Islet precursor cell (in vitro differentiated cells): Measurements from ENCODE around the gene TMEM258.

Experiments used
- DNase-seq: peaks from one replicate; pipeline ENCODE4 v3.0.0-alpha.2; 2018

Gene TMEM258

GRCh38 chr11:61754534-61755482 is 37.6 kb downstream of the TMEM258 start:
- DNase-seq: peak; percentile 93

GRCh38 chr11:61753672-61754071 is 38.7 kb downstream of the TMEM258 start:
- DNase-seq: no peak

- no peak for DNase-seq
These were observed 39.4 kb downstream of the TMEM258 start for GRCh38 chr11:61752925-61753521.

- DNase-seq: peak; percentile 81
These were observed 40.1 kb downstream of the TMEM258 start, which contains the start of gene MYRF for GRCh38 chr11:61752117-61752924. Gene MYRF (plus strand): TSS chr11:61752636. CDS start chr11:61752745, 109 bp downstream.

- no peak for DNase-seq
These were observed 41.0 kb downstream of the TMEM258 start for GRCh38 chr11:61751384-61751783.

GRCh38 chr11:61750631-61751273 is 41.6 kb downstream of the TMEM258 start:
- DNase-seq: no peak

- no peak for DNase-seq
These were observed 42.7 kb downstream of the TMEM258 start for GRCh38 chr11:61749591-61750217.

GRCh38 chr11:61747967-61748285 is 44.5 kb downstream of the TMEM258 start:
- no peak for DNase-seq

GRCh38 chr11:61747192-61747966 is 45.0 kb downstream of the TMEM258 start:
- peak; percentile 92 for DNase-seq

- DNase-seq: no peak
These were observed 45.8 kb downstream of the TMEM258 start for GRCh38 chr11:61746442-61747191.

GRCh38 chr11:61745781-61746441 is 46.5 kb downstream of the TMEM258 start:
- DNase-seq: no peak

GRCh38 chr11:61744609-61745156 is 47.7 kb downstream of the TMEM258 start:
- DNase-seq: no peak

- DNase-seq: no peak
These were observed 48.2 kb downstream of the TMEM258 start for GRCh38 chr11:61744181-61744580.

GRCh38 chr11:61743486-61744095 is 48.8 kb downstream of the TMEM258 start:
- no peak for DNase-seq

GRCh38 chr11:61742391-61742790 is 50.0 kb downstream of the TMEM258 start:
- DNase-seq: no peak

GRCh38 chr11:61739966-61740365 is 52.4 kb downstream of the TMEM258 start:
- DNase-seq: no peak

- DNase-seq: no peak
These were observed 53.0 kb downstream of the TMEM258 start for GRCh38 chr11:61739413-61739812.
